Lower leg skin (tissue), 3 donors: ENCODE results near the gene ZNF569.

Experiments
- POLR2A ChIP-seq, 2 donors: fragments of 450-650 bp; IDR thresholded peaks; one replicate each; pipeline ENCODE4 v1.6.1; 2016 to 2017; ENCODE audit warnings: antibody characterized with exemption in 2 of 2, mild to moderate bottlenecking in 1 of 2, moderate library complexity in 1 of 2
- TF ChIP-seq, protein P1 (sequence below), 3 donors: fragments of 450-650 bp; IDR thresholded peaks; one replicate each; pipeline ENCODE4 v1.5.1; 2016; ENCODE audit warnings: antibody characterized with exemption in 3 of 3, mild to moderate bottlenecking in 3 of 3, moderate library complexity in 2 of 3

- TF ChIP-seq, protein P1, sequence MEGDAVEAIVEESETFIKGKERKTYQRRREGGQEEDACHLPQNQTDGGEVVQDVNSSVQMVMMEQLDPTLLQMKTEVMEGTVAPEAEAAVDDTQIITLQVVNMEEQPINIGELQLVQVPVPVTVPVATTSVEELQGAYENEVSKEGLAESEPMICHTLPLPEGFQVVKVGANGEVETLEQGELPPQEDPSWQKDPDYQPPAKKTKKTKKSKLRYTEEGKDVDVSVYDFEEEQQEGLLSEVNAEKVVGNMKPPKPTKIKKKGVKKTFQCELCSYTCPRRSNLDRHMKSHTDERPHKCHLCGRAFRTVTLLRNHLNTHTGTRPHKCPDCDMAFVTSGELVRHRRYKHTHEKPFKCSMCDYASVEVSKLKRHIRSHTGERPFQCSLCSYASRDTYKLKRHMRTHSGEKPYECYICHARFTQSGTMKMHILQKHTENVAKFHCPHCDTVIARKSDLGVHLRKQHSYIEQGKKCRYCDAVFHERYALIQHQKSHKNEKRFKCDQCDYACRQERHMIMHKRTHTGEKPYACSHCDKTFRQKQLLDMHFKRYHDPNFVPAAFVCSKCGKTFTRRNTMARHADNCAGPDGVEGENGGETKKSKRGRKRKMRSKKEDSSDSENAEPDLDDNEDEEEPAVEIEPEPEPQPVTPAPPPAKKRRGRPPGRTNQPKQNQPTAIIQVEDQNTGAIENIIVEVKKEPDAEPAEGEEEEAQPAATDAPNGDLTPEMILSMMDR (IDR thresholded peaks at IDR 0.05): no peak
- TF ChIP-seq POLR2A (IDR thresholded peaks at IDR 0.05): no peak
These were observed 39.3 kb upstream of the ZNF569 start, which contains the start of gene ZNF793 for GRCh38 chr19:37506387-37507166.
